Cardiac muscle cell (in vitro differentiated cells and primary cell): ENCODE results near the gene GNA12. TPM values are rescaled to one million over a fixed set of nuclear protein-coding genes. Genes with fewer than 3 reads are reported as not detected.

Experiments
- DNase-seq, 2 donors: peaks; one replicate each; pipeline versions ENCODE4 v3.0.0 to v3.0.0-alpha.2; 2010 to 2017; ENCODE audit warnings: low read depth in 1 of 2, low spot score in 1 of 2
- H3K27ac ChIP-seq: fragments of 200-600 bp; sonication (generic); 2 replicates; pipeline ENCODE4 v1.5.1; 2016
- H3K27me3 ChIP-seq: fragments of 200-600 bp; sonication (generic); 2 replicates; pipeline ENCODE4 v1.6.0; 2016; ENCODE audit warnings: control low read depth
- H3K36me3 ChIP-seq: fragments of 200-600 bp; sonication (generic); 2 replicates; pipeline ENCODE4 v1.5.1; 2016; ENCODE audit warnings: control low read depth
- H3K4me1 ChIP-seq: fragments of 200-600 bp; sonication (generic); 2 replicates; pipeline ENCODE4 v1.8.1; 2017; ENCODE audit warnings: low read depth, mild to moderate bottlenecking, mixed run types
- H3K4me3 ChIP-seq: fragments of 200-600 bp; sonication (generic); 2 replicates; pipeline ENCODE4 v1.5.1; 2016; ENCODE audit warnings: mild to moderate bottlenecking
- H3K9me3 ChIP-seq: fragments of 200-600 bp; sonication (generic); 2 replicates; pipeline ENCODE4 v1.5.1; 2017; ENCODE audit warnings: low read depth, mild to moderate bottlenecking, control low read depth
- CTCF ChIP-seq: IDR thresholded peaks from 2 replicates; pipeline ENCODE4 v1.5.1; 2012; ENCODE audit warnings: low read depth, mild to moderate bottlenecking, low read length
- polyA plus RNA-seq: library from polyadenylated mRNA; unstranded; fragments of >200 nt; fragmentation: Nextera tagmentation; extraction: Ambion mirVana; gene quantifications from 2 replicates; pipeline ENCODE4 v1.2.1, GENCODE V29; 2016
- total RNA-seq: library from RNA; depleted of rRNA; stranded (reverse); fragments of >200 nt; gene quantifications from 2 replicates; pipeline ENCODE4 v1.2.3, GENCODE V29; 2016

Gene GNA12
- total and polyA plus RNA-seq, 2 experiments from 2014 or later: 54.4 to 59.1 TPM

- Histone ChIP-seq H3K27ac (peak overlapping the region; percentile 65), H3K36me3 (no peaks in the 10 kb centered on the region), H3K4me1 (peaks cover 31% of the 10 kb centered on the region), H3K9me3 (no peaks in the 10 kb centered on the region), H3K4me3 (no peak overlapping the region), H3K27me3 (no peaks in the 10 kb centered on the region)
- DNase-seq: no peak
- TF ChIP-seq CTCF: no peak
Measured at GRCh38 chr7:2786607-2787116, 57.4 kb downstream of the GNA12 start.

DNA sequence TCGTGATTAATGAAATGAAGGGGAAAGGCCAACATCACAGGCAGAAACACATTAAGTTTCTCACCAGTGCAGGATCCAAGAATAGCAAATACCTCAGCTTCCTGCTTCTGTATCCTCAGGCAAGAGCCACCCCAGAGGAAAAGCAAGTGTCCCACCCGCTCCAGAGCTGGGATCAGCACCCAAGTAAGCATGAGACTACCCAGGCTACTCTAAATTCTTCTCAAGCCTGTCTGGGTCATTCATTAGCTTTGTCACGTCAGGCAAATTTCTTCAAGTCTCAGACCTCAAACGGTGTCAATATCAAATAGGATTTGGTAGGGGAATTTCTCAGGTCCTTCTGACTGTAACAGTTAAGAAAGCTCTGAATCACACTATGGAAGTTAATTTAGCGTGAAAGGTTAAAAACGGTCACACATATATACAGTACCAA lies 59.0 kb downstream of the GNA12 start:
- peak overlapping the region; percentile 76 for H3K27ac ChIP-seq
- DNase-seq: peak; percentile 42 to 51
- H3K9me3 ChIP-seq: no peaks in the 10 kb centered on the region
- no peaks in the 10 kb centered on the region for H3K36me3 ChIP-seq
- no peak for TF ChIP-seq CTCF
- H3K27me3 ChIP-seq: no peaks in the 10 kb centered on the region
- no peak overlapping the region for H3K4me3 ChIP-seq
- H3K4me1 ChIP-seq: peaks cover 24% of the 10 kb centered on the region

GRCh38 chr7:2782565-2782964 lies 61.5 kb downstream of the GNA12 start:
- Histone ChIP-seq H3K4me1 (peaks cover 18% of the 10 kb centered on the region), H3K27ac (no peak overlapping the region), H3K4me3 (no peak overlapping the region), H3K27me3 (no peaks in the 10 kb centered on the region), H3K9me3 (no peaks in the 10 kb centered on the region), H3K36me3 (no peaks in the 10 kb centered on the region)
- DNase-seq: no peak
- TF ChIP-seq CTCF: no peak

DNA sequence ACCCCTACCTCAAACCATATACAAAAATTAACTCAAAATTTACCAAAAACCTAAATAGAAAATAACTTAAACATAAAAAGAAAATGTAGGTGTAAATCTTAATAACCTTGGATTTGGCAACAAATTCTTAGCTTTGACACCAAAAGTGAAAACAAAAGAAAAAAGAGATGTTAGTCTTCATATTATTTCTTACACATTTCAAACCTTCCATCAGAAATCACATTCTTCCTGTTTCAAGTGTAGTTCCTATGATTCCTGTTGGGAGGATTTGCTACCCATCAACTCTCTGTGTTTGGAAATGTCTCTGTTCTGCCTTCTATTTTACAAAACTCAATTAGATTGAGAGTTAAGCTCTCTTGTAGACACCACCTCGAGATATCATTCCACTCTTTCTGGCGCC lies 62.0 kb downstream of the GNA12 start:
- Histone ChIP-seq H3K27me3 (no peaks in the 10 kb centered on the region), H3K27ac (no peak overlapping the region), H3K4me3 (no peak overlapping the region), H3K9me3 (no peaks in the 10 kb centered on the region), H3K4me1 (peaks cover 14% of the 10 kb centered on the region), H3K36me3 (no peaks in the 10 kb centered on the region)
- TF ChIP-seq CTCF: no peak
- DNase-seq: no peak

GRCh38 chr7:2781636-2782035 lies 62.5 kb downstream of the GNA12 start:
- no peak for TF ChIP-seq CTCF
- Histone ChIP-seq H3K27me3 (no peaks in the 10 kb centered on the region), H3K27ac (no peak overlapping the region)

GRCh38 chr7:2779051-2779450 lies 65.1 kb downstream of the GNA12 start:
- Histone ChIP-seq H3K4me3 (no peak overlapping the region), H3K27ac (no peak overlapping the region), H3K36me3 (no peaks in the 10 kb centered on the region), H3K27me3 (no peaks in the 10 kb centered on the region), H3K4me1 (peaks cover 2% of the 10 kb centered on the region), H3K9me3 (no peaks in the 10 kb centered on the region)
- no peak for DNase-seq
- no peak for TF ChIP-seq CTCF

More at GRCh38 chr7:2781636-2782035, 62.5 kb downstream of the GNA12 start:
- Histone ChIP-seq H3K9me3 (no peaks in the 10 kb centered on the region), H3K36me3 (no peaks in the 10 kb centered on the region), H3K4me1 (peaks cover 14% of the 10 kb centered on the region), H3K4me3 (no peak overlapping the region)
- DNase-seq: peak in 1 of 2 donors; percentile 64
